Hepatocyte (in vitro differentiated cells): ENCODE results near the gene SLC41A2. TPM values are rescaled to one million over a fixed set of nuclear protein-coding genes. Genes with fewer than 3 reads are reported as not detected.

Source experiments
- DNase-seq: peaks from one replicate; pipeline ENCODE4 v3.0.0-alpha.2; 2016; ENCODE audit warnings: low spot score
- H2AFZ ChIP-seq: fragments of 200-600 bp; sonication (generic); 2 replicates; pipeline ENCODE4 v1.6.0; 2016; ENCODE audit warnings: antibody characterized with exemption, mild to moderate bottlenecking
- H3K27ac ChIP-seq: fragments of 200-600 bp; sonication (generic); 2 replicates; pipeline ENCODE4 v1.5.1; 2016; ENCODE audit warnings: mild to moderate bottlenecking
- H3K27me3 ChIP-seq: fragments of 200-600 bp; sonication (generic); 2 replicates; pipeline ENCODE4 v1.6.1; 2016
- H3K36me3 ChIP-seq: fragments of 200-600 bp; sonication (generic); replicated peaks from 2 replicates; pipeline ENCODE4 v1.5.1; 2016; ENCODE audit warnings: low read depth; ENCODE audit not compliant: insufficient read depth
- H3K4me1 ChIP-seq: fragments of 200-600 bp; sonication (generic); 2 replicates; pipeline ENCODE4 v1.5.1; 2016; ENCODE audit warnings: mild to moderate bottlenecking, moderate library complexity; ENCODE audit not compliant: insufficient read depth
- H3K4me2 ChIP-seq: fragments of 200-600 bp; sonication (generic); 2 replicates; pipeline ENCODE4 v1.6.0; 2016
- H3K4me3 ChIP-seq: fragments of 200-600 bp; sonication (generic); 2 replicates; pipeline ENCODE4 v1.5.1; 2016; ENCODE audit warnings: mild to moderate bottlenecking
- H3K79me2 ChIP-seq: fragments of 200-600 bp; sonication (generic); 2 replicates; pipeline ENCODE4 v1.6.0; 2017; ENCODE audit warnings: mild to moderate bottlenecking
- H3K9me2 ChIP-seq: fragments of 200-600 bp; sonication (generic); replicated peaks from 2 replicates; pipeline ENCODE4 v1.6.0; 2017; ENCODE audit warnings: mild to moderate bottlenecking; ENCODE audit not compliant: insufficient read depth
- H3K9me3 ChIP-seq: fragments of 200-600 bp; sonication (generic); 2 replicates; pipeline ENCODE4 v1.5.1; 2016; ENCODE audit warnings: low read depth, mild to moderate bottlenecking
- H4K20me1 ChIP-seq: fragments of 200-600 bp; sonication (generic); 2 replicates; pipeline ENCODE4 v1.6.0; 2016; ENCODE audit warnings: mild to moderate bottlenecking; ENCODE audit not compliant: insufficient read depth, poor library complexity, severe bottlenecking
- EZH2 ChIP-seq: fragments of 200-600 bp; sonication (generic); IDR thresholded peaks from 2 replicates; pipeline ENCODE4 v1.6.1; 2016; ENCODE audit warnings: antibody characterized with exemption, mild to moderate bottlenecking, borderline replicate concordance
- EZH2phosphoT487 ChIP-seq: fragments of 200-600 bp; sonication (generic); IDR thresholded peaks from one replicate; pipeline ENCODE4 v1.6.1; 2018; ENCODE audit warnings: antibody characterized with exemption, mild to moderate bottlenecking, low read depth, moderate library complexity; ENCODE audit not compliant: unreplicated experiment, severe bottlenecking
- WGBS: methylation state at CpG from one replicate; pipeline ENCODE4 v1.1.6; 2016; ENCODE audit warnings: low lambda C conversion rate; ENCODE audit errors: missing lambda C conversion rate; 5-methylcytosine and 5-hydroxymethylcytosine counted together
- polyA plus RNA-seq: library from polyadenylated mRNA; unstranded; fragments of >200 nt; fragmentation: Nextera tagmentation; extraction: Ambion mirVana; gene quantifications from 2 replicates; pipeline ENCODE4 v1.2.1, GENCODE V29; 2016
- total RNA-seq: library from RNA; depleted of rRNA; stranded (reverse); fragments of >200 nt; gene quantifications from 2 replicates; pipeline ENCODE4 v1.2.3, GENCODE V29; 2014
- TF ChIP-seq, protein P1 (sequence below): fragments of 200-600 bp; sonication (generic); IDR thresholded peaks from 2 replicates; pipeline ENCODE4 v1.5.1; 2016; ENCODE audit warnings: antibody characterized with exemption, mild to moderate bottlenecking; ENCODE audit not compliant: poor library complexity

Gene SLC41A2
- total and polyA plus RNA-seq, 2 experiments from 2014 or later: 8.4 to 48.2 TPM

DNA sequence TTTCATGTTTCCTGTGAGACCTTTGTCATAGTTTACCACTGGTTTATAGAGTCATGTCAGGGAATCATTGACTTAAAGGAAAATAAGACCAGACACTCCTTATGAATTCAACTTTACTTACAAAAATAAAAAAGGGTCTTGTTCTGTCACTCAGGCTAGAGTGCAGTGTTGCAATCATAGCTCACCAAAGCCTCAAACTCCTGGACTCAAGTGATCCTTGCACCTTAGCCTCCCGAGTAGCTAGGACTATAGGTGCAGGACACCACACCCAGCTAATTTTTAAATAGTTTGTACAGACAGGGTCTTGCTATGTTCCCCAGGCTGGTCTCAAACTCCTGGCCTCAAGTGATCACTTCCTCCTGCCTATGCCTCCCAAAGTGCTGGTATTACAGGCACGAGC is 19.0 kb downstream of the SLC41A2 start:
- Histone ChIP-seq H3K36me3 (no peaks in the 10 kb centered on the region), H3K4me2 (no peak overlapping the region), H2AFZ (no peak overlapping the region), H3K79me2 (peaks cover 3% of the 10 kb centered on the region), H3K4me3 (no peak overlapping the region), H4K20me1 (peaks cover 3% of the 10 kb centered on the region), H3K9me3 (no peaks in the 10 kb centered on the region), H3K9me2 (no peaks in the 10 kb centered on the region), H3K4me1 (no peaks in the 10 kb centered on the region), H3K27me3 (no peaks in the 10 kb centered on the region), H3K27ac (no peak overlapping the region)
- TF ChIP-seq EZH2phosphoT487: no peak
- TF ChIP-seq, protein P1, sequence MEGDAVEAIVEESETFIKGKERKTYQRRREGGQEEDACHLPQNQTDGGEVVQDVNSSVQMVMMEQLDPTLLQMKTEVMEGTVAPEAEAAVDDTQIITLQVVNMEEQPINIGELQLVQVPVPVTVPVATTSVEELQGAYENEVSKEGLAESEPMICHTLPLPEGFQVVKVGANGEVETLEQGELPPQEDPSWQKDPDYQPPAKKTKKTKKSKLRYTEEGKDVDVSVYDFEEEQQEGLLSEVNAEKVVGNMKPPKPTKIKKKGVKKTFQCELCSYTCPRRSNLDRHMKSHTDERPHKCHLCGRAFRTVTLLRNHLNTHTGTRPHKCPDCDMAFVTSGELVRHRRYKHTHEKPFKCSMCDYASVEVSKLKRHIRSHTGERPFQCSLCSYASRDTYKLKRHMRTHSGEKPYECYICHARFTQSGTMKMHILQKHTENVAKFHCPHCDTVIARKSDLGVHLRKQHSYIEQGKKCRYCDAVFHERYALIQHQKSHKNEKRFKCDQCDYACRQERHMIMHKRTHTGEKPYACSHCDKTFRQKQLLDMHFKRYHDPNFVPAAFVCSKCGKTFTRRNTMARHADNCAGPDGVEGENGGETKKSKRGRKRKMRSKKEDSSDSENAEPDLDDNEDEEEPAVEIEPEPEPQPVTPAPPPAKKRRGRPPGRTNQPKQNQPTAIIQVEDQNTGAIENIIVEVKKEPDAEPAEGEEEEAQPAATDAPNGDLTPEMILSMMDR: no peak
- DNase-seq: no peak
- WGBS: 81% methylated on average over 2 of the region's 2 CpGs

GRCh38 chr12:104938371-104938770 is 19.7 kb downstream of the SLC41A2 start:
- 66% methylated on average over 3 of the region's 3 CpGs for WGBS
- Histone ChIP-seq H4K20me1 (peaks cover 3% of the 10 kb centered on the region), H3K4me2 (no peak overlapping the region), H3K4me3 (no peak overlapping the region), H3K27me3 (no peaks in the 10 kb centered on the region), H2AFZ (no peak overlapping the region), H3K9me3 (no peaks in the 10 kb centered on the region), H3K27ac (no peak overlapping the region), H3K36me3 (no peaks in the 10 kb centered on the region), H3K9me2 (no peaks in the 10 kb centered on the region), H3K4me1 (no peaks in the 10 kb centered on the region), H3K79me2 (peaks cover 3% of the 10 kb centered on the region)
- DNase-seq: no peak
- TF ChIP-seq EZH2 (no peak), EZH2phosphoT487 (no peak)
- TF ChIP-seq, protein P1: no peak

GRCh38 chr12:104935886-104936285 is 22.2 kb downstream of the SLC41A2 start:
- peaks cover 3% of the 10 kb centered on the region for H4K20me1 ChIP-seq
- no peaks in the 10 kb centered on the region for H3K9me2 ChIP-seq
- TF ChIP-seq EZH2phosphoT487: no peak
- TF ChIP-seq, protein P1: no peak
- TF ChIP-seq EZH2: no peak
- H3K9me3 ChIP-seq: no peaks in the 10 kb centered on the region
- no peaks in the 10 kb centered on the region for H3K36me3 ChIP-seq
- no peak for DNase-seq
- no peaks in the 10 kb centered on the region for H3K27me3 ChIP-seq
- WGBS: 96% methylated on average over 2 of the region's 2 CpGs
- H3K4me1 ChIP-seq: no peaks in the 10 kb centered on the region
- H3K4me3 ChIP-seq: no peak overlapping the region
- no peak overlapping the region for H3K27ac ChIP-seq
- H2AFZ ChIP-seq: no peak overlapping the region
- peaks cover 3% of the 10 kb centered on the region for H3K79me2 ChIP-seq
- H3K4me2 ChIP-seq: no peak overlapping the region

GRCh38 chr12:104933778-104934177 is 24.3 kb downstream of the SLC41A2 start:
- TF ChIP-seq, protein P1: no peak
- TF ChIP-seq EZH2phosphoT487 (no peak), EZH2 (no peak)
- no peaks in the 10 kb centered on the region for H3K9me3 ChIP-seq
- no peaks in the 10 kb centered on the region for H3K79me2 ChIP-seq
- H3K27me3 ChIP-seq: no peaks in the 10 kb centered on the region
- no peaks in the 10 kb centered on the region for H3K4me1 ChIP-seq
- peaks cover 3% of the 10 kb centered on the region for H4K20me1 ChIP-seq
- no peak overlapping the region for H3K27ac ChIP-seq
- no peak for DNase-seq
- no peak overlapping the region for H2AFZ ChIP-seq
- H3K4me3 ChIP-seq: no peak overlapping the region
- no peaks in the 10 kb centered on the region for H3K9me2 ChIP-seq
- no peak overlapping the region for H3K4me2 ChIP-seq
- H3K36me3 ChIP-seq: no peaks in the 10 kb centered on the region
- WGBS: 83% methylated on average over 3 of the region's 3 CpGs
